ENCODE data around the gene TRMT1. TPM values are rescaled to one million over a fixed set of nuclear protein-coding genes. Genes with fewer than 3 reads are reported as not detected.

Gene TRMT1
- total and polyA plus RNA-seq, 4 donors, result 14.4 to 48.2 (median 43.8) TPM

GRCh38 chr19:13154911-13155471 lies 38.5 kb upstream of the TRMT1 start:
- ATAC-seq (ENCODE audit: insufficient read depth, low FRiP score) (no peak), DNase-seq (peak; percentile 89 to 92 (median 91))
- Histone ChIP-seq H3K27ac (ENCODE audit: low read depth in 1 of 2, low read length in 1 of 2) (peak overlapping the region; percentile 88 to 98), H3K9ac (ENCODE audit: insufficient read depth in 1 of 2, low read length in 2 of 2) (peak overlapping the region; percentile 45 to 91), H3K4me1 (ENCODE audit: control insufficient read depth in 5 of 5, insufficient read depth in 5 of 5, low read length in 5 of 5) (peaks cover 0 to 16% (median 0%) of the 10 kb centered on the region in 5 donors), H3K27me3 (ENCODE audit: control insufficient read depth in 3 of 3, insufficient read depth in 3 of 3, low read length in 2 of 3) (no peaks in the 10 kb centered on the region), H3K36me3 (ENCODE audit: control insufficient read depth in 4 of 4, insufficient read depth in 4 of 4, low read length in 4 of 4) (peaks cover 0 to 15% (median 0%) of the 10 kb centered on the region in 4 donors), H3K9me3 (ENCODE audit: control insufficient read depth in 4 of 4, insufficient read depth in 3 of 4, low read length in 3 of 4) (no peaks in the 10 kb centered on the region), H3K4me3 (peak overlapping the region; percentile 95)
- WGBS, 2 donors, result 1 to 2% methylated on average over 24 of the region's 24 CpGs
- TF ChIP-seq, protein P1, sequence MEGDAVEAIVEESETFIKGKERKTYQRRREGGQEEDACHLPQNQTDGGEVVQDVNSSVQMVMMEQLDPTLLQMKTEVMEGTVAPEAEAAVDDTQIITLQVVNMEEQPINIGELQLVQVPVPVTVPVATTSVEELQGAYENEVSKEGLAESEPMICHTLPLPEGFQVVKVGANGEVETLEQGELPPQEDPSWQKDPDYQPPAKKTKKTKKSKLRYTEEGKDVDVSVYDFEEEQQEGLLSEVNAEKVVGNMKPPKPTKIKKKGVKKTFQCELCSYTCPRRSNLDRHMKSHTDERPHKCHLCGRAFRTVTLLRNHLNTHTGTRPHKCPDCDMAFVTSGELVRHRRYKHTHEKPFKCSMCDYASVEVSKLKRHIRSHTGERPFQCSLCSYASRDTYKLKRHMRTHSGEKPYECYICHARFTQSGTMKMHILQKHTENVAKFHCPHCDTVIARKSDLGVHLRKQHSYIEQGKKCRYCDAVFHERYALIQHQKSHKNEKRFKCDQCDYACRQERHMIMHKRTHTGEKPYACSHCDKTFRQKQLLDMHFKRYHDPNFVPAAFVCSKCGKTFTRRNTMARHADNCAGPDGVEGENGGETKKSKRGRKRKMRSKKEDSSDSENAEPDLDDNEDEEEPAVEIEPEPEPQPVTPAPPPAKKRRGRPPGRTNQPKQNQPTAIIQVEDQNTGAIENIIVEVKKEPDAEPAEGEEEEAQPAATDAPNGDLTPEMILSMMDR (IDR thresholded peaks at IDR 0.05; ENCODE audit: control extremely low read depth, extremely low read depth), result no peak

GRCh38 chr19:13154241-13154778 lies 37.8 kb upstream of the TRMT1 start:
- Histone ChIP-seq H3K9me3 (ENCODE audit: control insufficient read depth in 4 of 4, insufficient read depth in 3 of 4, low read length in 3 of 4) (no peaks in the 10 kb centered on the region), H3K4me3 (peak overlapping the region; percentile 95), H3K27ac (ENCODE audit: low read depth in 1 of 2, low read length in 1 of 2) (peak overlapping the region; percentile 88 to 98), H3K27me3 (ENCODE audit: control insufficient read depth in 3 of 3, insufficient read depth in 3 of 3, low read length in 2 of 3) (no peaks in the 10 kb centered on the region), H3K36me3 (ENCODE audit: control insufficient read depth in 4 of 4, insufficient read depth in 4 of 4, low read length in 4 of 4) (peaks cover 0 to 15% (median 0%) of the 10 kb centered on the region in 4 donors), H3K4me1 (ENCODE audit: control insufficient read depth in 5 of 5, insufficient read depth in 5 of 5, low read length in 5 of 5) (peaks cover 0 to 16% (median 0%) of the 10 kb centered on the region in 5 donors), H3K9ac (ENCODE audit: insufficient read depth in 1 of 2, low read length in 2 of 2) (peak overlapping the region; percentile 91)
- 0 to 1% methylated on average over 21 of the region's 21 CpGs for WGBS, 2 donors
- peak; percentile 21 for ATAC-seq (ENCODE audit: insufficient read depth, low FRiP score)
- TF ChIP-seq, protein P1 (IDR thresholded peaks at IDR 0.05; ENCODE audit: control extremely low read depth, extremely low read depth), result no peak
- DNase-seq, result peak; percentile 86 to 92 (median 91)

DNA sequence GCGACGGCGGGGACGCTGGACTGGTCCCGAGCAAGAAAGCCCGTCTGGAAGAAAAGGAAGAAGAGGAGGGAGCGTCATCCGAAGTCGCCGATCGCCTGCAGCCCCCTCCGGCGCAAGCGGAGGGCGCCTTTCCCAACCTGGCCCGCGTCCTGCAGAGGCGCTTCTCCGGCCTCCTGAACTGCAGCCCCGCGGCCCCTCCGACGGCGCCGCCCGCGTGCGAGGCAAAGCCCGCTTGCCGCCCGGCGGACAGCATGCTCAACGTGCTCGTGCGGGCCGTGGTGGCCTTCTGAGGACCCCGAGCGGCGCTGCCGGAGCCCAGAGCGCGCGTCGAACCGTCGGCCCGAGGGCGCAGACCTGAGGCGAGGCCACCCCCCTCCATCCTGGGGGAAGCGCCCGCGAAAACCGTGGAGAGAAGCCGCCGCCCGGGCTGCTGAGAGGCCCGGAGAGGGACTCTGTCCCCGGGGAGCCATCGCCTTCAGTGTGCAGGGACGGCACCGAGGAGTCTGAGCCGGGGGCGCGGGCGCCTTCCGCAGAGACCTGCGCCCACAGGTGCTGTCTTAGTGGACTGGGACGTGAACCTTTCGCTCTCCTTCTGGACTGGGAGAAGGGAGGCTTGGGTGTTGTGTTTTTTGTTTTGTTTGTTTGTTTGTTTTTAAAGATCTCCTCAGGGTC lies 37.2 kb upstream of the TRMT1 start:
- peak overlapping the region; percentile 95 for H3K4me3 ChIP-seq
- ATAC-seq (ENCODE audit: insufficient read depth, low FRiP score) (no peak), DNase-seq (peak; percentile 69 to 72 (median 69))
- peaks cover 0 to 15% (median 0%) of the 10 kb centered on the region in 4 donors for H3K36me3 ChIP-seq (ENCODE audit: control insufficient read depth in 4 of 4, insufficient read depth in 4 of 4, low read length in 4 of 4)
- TF ChIP-seq, protein P1 (IDR thresholded peaks at IDR 0.05; ENCODE audit: control extremely low read depth, extremely low read depth), result no peak
- 0 to 1% methylated on average over 56 to 69 of the region's 69 CpGs for WGBS, 2 donors
- no peaks in the 10 kb centered on the region for H3K9me3 ChIP-seq (ENCODE audit: control insufficient read depth in 4 of 4, insufficient read depth in 3 of 4, low read length in 3 of 4)
- H3K27me3 ChIP-seq (ENCODE audit: control insufficient read depth in 3 of 3, insufficient read depth in 3 of 3, low read length in 2 of 3), result no peaks in the 10 kb centered on the region
- peaks cover 0 to 18% (median 3%) of the 10 kb centered on the region in 5 donors for H3K4me1 ChIP-seq (ENCODE audit: control insufficient read depth in 5 of 5, insufficient read depth in 5 of 5, low read length in 5 of 5)
- peak overlapping the region; percentile 88 to 98 for H3K27ac ChIP-seq (ENCODE audit: low read depth in 1 of 2, low read length in 1 of 2)
- peak overlapping the region; percentile 91 for H3K9ac ChIP-seq (ENCODE audit: insufficient read depth in 1 of 2, low read length in 2 of 2)
